ENCODE measurements around the gene DEXI.

The DEXI gene

DNA sequence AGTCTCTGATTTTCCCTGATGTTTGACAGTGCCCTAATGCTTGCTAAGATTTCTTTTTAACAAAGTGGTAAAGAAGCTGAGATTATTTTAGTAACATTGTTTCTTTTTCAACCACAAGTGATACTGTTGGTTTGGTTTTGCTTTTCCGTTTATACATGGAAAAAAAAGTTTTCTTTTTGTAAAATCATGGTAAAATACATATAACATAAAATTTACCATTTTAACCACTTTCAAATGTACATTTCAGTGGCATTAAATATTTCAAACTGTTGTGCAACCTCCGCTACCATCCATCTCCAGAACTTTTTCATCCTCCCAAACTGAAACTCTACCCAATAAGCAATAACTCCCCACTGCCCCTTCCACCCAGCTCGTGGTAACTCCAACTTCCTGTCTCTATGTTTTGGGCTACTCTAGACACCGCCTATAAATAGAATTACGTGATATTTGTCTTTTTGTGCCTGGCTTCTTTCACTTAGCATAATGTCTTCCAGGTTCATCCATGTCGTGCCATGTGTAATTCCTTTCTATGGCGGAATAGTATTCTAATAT, 60.7 kb downstream of the DEXI start:
- Histone ChIP-seq H3K27ac (no peak overlapping the region), H3K36me3 (no peaks in the 10 kb centered on the region), H3K4me3 (no peak overlapping the region), H3K4me1 (peaks cover 0 to 24% (median 14%) of the 10 kb centered on the region in 4 donors), H3K9me3 (no peaks in the 10 kb centered on the region), H3K27me3 (peaks cover 0 to 52% of the 10 kb centered on the region in 2 donors)
- TF ChIP-seq, protein P1, sequence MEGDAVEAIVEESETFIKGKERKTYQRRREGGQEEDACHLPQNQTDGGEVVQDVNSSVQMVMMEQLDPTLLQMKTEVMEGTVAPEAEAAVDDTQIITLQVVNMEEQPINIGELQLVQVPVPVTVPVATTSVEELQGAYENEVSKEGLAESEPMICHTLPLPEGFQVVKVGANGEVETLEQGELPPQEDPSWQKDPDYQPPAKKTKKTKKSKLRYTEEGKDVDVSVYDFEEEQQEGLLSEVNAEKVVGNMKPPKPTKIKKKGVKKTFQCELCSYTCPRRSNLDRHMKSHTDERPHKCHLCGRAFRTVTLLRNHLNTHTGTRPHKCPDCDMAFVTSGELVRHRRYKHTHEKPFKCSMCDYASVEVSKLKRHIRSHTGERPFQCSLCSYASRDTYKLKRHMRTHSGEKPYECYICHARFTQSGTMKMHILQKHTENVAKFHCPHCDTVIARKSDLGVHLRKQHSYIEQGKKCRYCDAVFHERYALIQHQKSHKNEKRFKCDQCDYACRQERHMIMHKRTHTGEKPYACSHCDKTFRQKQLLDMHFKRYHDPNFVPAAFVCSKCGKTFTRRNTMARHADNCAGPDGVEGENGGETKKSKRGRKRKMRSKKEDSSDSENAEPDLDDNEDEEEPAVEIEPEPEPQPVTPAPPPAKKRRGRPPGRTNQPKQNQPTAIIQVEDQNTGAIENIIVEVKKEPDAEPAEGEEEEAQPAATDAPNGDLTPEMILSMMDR (IDR thresholded peaks at IDR 0.05) = no peak
- intact Hi-C loops (cut with DNase I; ENCODE audit: low total_unique reads) = no loop called here
- DNase-seq = no peak

DNA sequence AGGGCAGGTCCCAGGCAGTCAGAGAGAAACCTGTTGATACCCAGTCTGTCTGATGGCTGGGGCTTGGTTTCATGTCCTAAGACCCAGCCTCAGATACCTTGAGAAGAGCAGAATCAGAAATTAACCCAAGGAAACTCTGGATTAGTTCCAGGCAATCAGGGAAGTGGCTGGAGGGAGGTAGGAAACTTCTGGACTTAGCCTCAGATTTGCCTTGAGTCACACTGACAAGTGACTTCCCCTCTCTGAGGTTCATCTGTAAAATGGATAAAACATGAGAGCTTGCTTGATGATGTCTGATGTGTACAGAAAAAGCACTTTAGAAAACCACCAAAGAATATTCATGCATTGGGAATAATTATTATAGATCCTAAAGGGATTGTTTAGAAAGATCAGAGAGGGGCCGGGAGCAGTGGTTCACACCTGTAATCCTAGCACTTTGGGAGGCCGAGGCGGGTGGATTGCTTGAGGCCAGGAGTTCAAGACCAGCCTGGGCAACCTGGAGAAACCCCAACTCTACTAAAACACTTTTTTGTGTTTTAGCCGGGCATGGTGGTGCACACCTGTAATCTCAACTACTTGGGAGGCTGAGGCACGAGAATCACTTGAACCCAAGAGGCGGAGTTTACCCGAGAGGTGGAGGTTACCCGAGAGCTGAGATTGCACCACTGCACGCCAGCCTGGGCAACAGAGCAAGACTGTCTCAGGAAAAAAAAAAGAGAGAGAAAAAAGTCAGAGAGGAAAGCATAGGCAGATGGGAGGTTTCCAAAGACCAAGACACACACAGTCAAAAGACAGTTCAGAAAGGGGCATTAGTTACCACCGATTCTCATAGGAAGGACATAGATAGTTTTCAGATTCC, 61.4 kb downstream of the DEXI start:
- H3K27ac ChIP-seq = no peak overlapping the region
- H3K4me1 ChIP-seq = peaks cover 0 to 24% (median 14%) of the 10 kb centered on the region in 4 donors
- H3K4me3 ChIP-seq = peak overlapping the region in 1 of 2 donors; percentile 66
- peaks cover 0 to 54% of the 10 kb centered on the region in 2 donors for H3K27me3 ChIP-seq
- DNase-seq = peak in 1 of 2 donors; percentile 21
- no peaks in the 10 kb centered on the region for H3K9me3 ChIP-seq
- H3K36me3 ChIP-seq = no peaks in the 10 kb centered on the region
- TF ChIP-seq, protein P1 (IDR thresholded peaks at IDR 0.05) = no peak
- intact Hi-C loops (cut with DNase I; ENCODE audit: low total_unique reads) = no loop called here

DNA sequence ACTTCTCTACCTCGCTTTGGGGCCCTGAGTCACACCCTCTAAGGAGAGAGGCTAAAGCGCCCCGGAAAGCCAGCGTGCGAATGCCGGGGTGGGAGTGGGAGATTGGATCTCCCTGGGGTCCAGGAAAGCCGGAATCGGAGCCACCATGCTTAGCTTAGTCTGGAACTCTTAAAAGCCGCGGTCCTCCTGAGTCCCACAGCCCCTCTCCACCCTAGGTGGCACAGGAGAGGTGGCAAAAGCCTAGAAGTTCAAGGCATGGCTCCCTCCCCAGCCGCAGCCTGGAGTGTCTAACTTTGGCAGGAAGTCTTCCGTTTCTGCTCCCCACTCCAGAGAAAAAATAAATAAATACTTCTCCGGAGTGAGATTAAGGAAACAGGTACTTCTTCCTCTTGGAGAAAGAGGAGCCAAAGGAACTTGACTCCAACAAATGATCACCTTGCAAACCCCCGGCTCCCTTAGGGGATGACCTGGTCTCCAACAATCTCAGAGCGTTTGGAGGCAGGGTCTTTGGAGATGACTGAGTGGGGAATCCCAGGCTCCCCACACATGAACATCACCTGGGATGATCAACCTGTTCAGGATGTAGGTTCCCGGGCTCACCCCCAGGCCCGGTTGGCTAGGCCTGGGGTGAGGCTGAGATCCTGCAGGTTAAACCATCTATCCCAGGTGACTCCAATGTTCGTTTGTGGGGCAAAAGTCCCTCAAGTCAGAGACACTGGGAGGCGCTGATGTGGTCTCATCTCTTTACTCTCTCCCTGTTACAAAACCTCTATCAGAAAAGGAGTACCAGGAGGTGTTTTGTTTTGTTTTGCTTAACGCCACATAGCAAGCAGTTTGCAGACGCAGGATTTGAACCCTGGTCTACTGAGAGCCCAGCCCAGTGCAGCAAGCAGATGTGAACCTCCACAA, 62.3 kb downstream of the DEXI start:
- no peaks in the 10 kb centered on the region for H3K36me3 ChIP-seq
- intact Hi-C loops (cut with DNase I; ENCODE audit: low total_unique reads) = no loop called here
- TF ChIP-seq, protein P1 (IDR thresholded peaks at IDR 0.05) = no peak
- H3K4me1 ChIP-seq = peaks cover 0 to 24% (median 14%) of the 10 kb centered on the region in 4 donors
- peak overlapping the region; percentile 51 to 66 for H3K4me3 ChIP-seq
- H3K9me3 ChIP-seq = no peaks in the 10 kb centered on the region
- peaks cover 0 to 62% of the 10 kb centered on the region in 2 donors for H3K27me3 ChIP-seq
- peak overlapping the region in 1 of 2 donors; percentile 1 for H3K27ac ChIP-seq
- peak in 1 of 2 donors; percentile 53 for DNase-seq
